ENCODE results near the gene TCAP. TPM values are rescaled to one million over a fixed set of nuclear protein-coding genes. Genes with fewer than 3 reads are reported as not detected.

TCAP gene
- polyA plus RNA-seq, 3 donors, result 1.3 TPM; not detected in 2

DNA sequence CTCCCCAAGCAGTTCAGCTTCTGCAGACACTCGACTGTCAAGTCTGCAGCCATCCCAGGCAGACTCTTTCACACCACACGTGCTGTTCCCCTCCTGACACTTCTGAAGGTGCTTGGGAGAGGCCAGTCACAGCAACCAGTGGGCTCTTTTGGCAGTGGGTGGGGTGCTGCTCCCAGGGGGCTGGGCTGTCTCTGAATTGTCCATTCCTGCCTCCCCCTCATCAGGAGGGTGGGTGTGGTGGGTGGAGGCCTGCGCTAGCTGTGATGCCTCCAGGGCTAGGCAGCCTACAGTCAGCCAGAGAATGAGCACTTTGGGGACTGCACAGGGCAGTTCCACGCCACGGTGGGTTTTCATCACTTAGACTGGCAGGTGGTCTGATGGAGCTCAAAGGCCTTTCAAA is 17.9 kb upstream of the TCAP start:
- H3K4me1 ChIP-seq (ENCODE audit: control insufficient read depth in 1 of 2, insufficient read depth in 2 of 2, low read length in 2 of 2), result peaks cover 13 to 15% of the 10 kb centered on the region in 2 donors
- TF ChIP-seq, protein P1, sequence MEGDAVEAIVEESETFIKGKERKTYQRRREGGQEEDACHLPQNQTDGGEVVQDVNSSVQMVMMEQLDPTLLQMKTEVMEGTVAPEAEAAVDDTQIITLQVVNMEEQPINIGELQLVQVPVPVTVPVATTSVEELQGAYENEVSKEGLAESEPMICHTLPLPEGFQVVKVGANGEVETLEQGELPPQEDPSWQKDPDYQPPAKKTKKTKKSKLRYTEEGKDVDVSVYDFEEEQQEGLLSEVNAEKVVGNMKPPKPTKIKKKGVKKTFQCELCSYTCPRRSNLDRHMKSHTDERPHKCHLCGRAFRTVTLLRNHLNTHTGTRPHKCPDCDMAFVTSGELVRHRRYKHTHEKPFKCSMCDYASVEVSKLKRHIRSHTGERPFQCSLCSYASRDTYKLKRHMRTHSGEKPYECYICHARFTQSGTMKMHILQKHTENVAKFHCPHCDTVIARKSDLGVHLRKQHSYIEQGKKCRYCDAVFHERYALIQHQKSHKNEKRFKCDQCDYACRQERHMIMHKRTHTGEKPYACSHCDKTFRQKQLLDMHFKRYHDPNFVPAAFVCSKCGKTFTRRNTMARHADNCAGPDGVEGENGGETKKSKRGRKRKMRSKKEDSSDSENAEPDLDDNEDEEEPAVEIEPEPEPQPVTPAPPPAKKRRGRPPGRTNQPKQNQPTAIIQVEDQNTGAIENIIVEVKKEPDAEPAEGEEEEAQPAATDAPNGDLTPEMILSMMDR (IDR thresholded peaks at IDR 0.05), result no peak
- intact Hi-C loops (cut with micrococcal nuclease), result no loop called here
- Mint-ChIP-seq H3K9me3 (peaks cover 0 to 1% (median 0%) of the 10 kb centered on the region in 7 donors), H3K36me3 (peaks cover 29 to 32% of the 10 kb centered on the region in 2 donors), H3K4me3 (no peak overlapping the region), H3K27me3 (ENCODE audit: low read depth in 3 of 3) (peaks cover 0 to 2% (median 2%) of the 10 kb centered on the region in 3 donors), H3K4me1 (peaks cover 34% of the 10 kb centered on the region), H3K27ac (no peak overlapping the region)
- peaks cover 71% of the 10 kb centered on the region for H3K79me2 ChIP-seq (ENCODE audit: insufficient read depth, low read length)
- no peak overlapping the region for H3K27ac ChIP-seq (ENCODE audit: low read depth in 1 of 2, low read length in 2 of 2)
- no peak overlapping the region for H2AFZ ChIP-seq (ENCODE audit: insufficient read depth, low read depth, low read length, poor library complexity, severe bottlenecking)
- WGBS (ENCODE audit: insufficient coverage), result 85% methylated on average over 3 of the region's 5 CpGs
- peaks cover 0 to 17% of the 10 kb centered on the region in 2 donors for H3K36me3 ChIP-seq (replicated peaks in 1 of 2; ENCODE audit: control insufficient read depth in 1 of 2, insufficient read depth in 2 of 2, low read length in 2 of 2)
- DNase-seq, result no peak
- no peaks in the 10 kb centered on the region for H3K27me3 ChIP-seq (ENCODE audit: control insufficient read depth in 2 of 2, insufficient read depth in 2 of 2, low read length in 2 of 2)
- H3K9ac ChIP-seq (ENCODE audit: insufficient read depth, low read length, poor library complexity, severe bottlenecking), result no peak overlapping the region
- H3K4me2 ChIP-seq (replicated peaks; ENCODE audit: extremely low read depth, low read length, poor library complexity, severe bottlenecking), result no peak overlapping the region
- H4K20me1 ChIP-seq (ENCODE audit: insufficient read depth, low read length), result peaks cover 99% of the 10 kb centered on the region
- no peaks in the 10 kb centered on the region for H3K9me3 ChIP-seq (replicated peaks in 1 of 2; ENCODE audit: control insufficient read depth in 1 of 2, insufficient read depth in 1 of 2, low read length in 2 of 2)
- no peak overlapping the region for H3K4me3 ChIP-seq (replicated peaks in 1 of 3; ENCODE audit: low read depth in 2 of 3, low read length in 3 of 3)

DNA sequence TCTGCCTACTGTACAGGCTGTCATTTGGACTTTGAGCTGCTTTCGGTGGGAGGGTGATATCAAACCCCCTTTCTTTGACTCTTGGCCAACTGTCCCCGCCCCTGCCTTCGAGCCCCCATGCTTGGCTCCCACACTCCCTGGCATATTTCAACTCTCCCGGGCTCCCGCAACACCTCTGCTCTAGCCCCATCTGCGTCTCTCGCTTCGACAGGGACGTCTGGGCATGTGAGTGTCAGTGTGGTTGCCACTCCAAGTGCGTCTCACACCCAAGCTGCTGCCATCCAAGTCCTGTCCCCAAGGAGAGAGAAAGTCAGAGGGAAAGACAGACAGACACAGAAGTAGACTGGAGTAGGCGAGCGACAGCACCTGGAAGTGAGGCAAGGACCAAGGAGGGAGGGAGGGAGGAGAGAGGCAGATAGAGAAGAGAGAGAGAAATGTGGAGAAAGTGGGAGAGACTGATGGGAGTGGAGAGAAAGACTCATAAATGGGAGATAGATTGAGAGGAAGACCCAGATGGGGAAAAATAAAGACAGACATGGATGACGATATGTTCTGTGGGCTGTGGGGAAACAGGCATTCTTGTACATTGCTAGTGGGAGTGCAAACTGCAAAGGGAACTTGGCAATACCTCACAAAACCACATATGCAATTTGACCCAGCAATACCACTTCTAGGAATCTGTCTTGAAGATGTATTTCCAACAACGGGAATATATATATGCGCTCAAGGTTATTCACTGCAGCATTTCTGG is 16.4 kb upstream of the TCAP start:
- intact Hi-C loops (cut with micrococcal nuclease), result no loop called here
- no peak for DNase-seq
- Mint-ChIP-seq H3K27me3 (ENCODE audit: low read depth in 3 of 3) (peaks cover 0 to 2% (median 0%) of the 10 kb centered on the region in 3 donors), H3K9me3 (no peaks in the 10 kb centered on the region), H3K4me3 (no peak overlapping the region), H3K27ac (peak overlapping the region in 3 of 7 donors; percentile 2 to 28 (median 27)), H3K36me3 (peaks cover 32% of the 10 kb centered on the region in 2 donors), H3K4me1 (peaks cover 22% of the 10 kb centered on the region)
- H3K9me3 ChIP-seq (replicated peaks in 1 of 2; ENCODE audit: control insufficient read depth in 1 of 2, insufficient read depth in 1 of 2, low read length in 2 of 2), result no peaks in the 10 kb centered on the region
- peaks cover 0 to 21% of the 10 kb centered on the region in 2 donors for H3K36me3 ChIP-seq (replicated peaks in 1 of 2; ENCODE audit: control insufficient read depth in 1 of 2, insufficient read depth in 2 of 2, low read length in 2 of 2)
- H3K79me2 ChIP-seq (ENCODE audit: insufficient read depth, low read length), result peaks cover 63% of the 10 kb centered on the region
- no peak overlapping the region for H3K9ac ChIP-seq (ENCODE audit: insufficient read depth, low read length, poor library complexity, severe bottlenecking)
- TF ChIP-seq, protein P1 (IDR thresholded peaks at IDR 0.05), result no peak
- peaks cover 0 to 2% of the 10 kb centered on the region in 2 donors for H3K4me1 ChIP-seq (ENCODE audit: control insufficient read depth in 1 of 2, insufficient read depth in 2 of 2, low read length in 2 of 2)
- no peak overlapping the region for H2AFZ ChIP-seq (ENCODE audit: insufficient read depth, low read depth, low read length, poor library complexity, severe bottlenecking)
- peaks cover 99% of the 10 kb centered on the region for H4K20me1 ChIP-seq (ENCODE audit: insufficient read depth, low read length)
- H3K4me2 ChIP-seq (replicated peaks; ENCODE audit: extremely low read depth, low read length, poor library complexity, severe bottlenecking), result no peak overlapping the region
- WGBS (ENCODE audit: insufficient coverage), result 90% methylated on average over 12 of the region's 15 CpGs
- H3K27ac ChIP-seq (ENCODE audit: low read depth in 1 of 2, low read length in 2 of 2), result no peak overlapping the region
- H3K4me3 ChIP-seq (replicated peaks in 1 of 3; ENCODE audit: low read depth in 2 of 3, low read length in 3 of 3), result no peak overlapping the region
- no peaks in the 10 kb centered on the region for H3K27me3 ChIP-seq (ENCODE audit: control insufficient read depth in 2 of 2, insufficient read depth in 2 of 2, low read length in 2 of 2)
